Neural cell (in vitro differentiated cells): Measurements from ENCODE around the gene INPP5A. TPM values are rescaled to one million over a fixed set of nuclear protein-coding genes. Genes with fewer than 3 reads are reported as not detected.

Experiments used
- H2AFZ ChIP-seq: fragments of 200-600, 300-800 bp; sonication (generic), shearing (Covaris generic); 2 replicates; pipeline ENCODE4 v1.6.0; 2014; ENCODE audit warnings: low read depth, mild to moderate bottlenecking, antibody characterized with exemption, low read length, moderate library complexity
- H3F3A ChIP-seq: fragments of 200-600 bp; shearing (Covaris generic); 2 replicates; pipeline ENCODE4 v1.6.1; 2016; ENCODE audit warnings: mild to moderate bottlenecking, moderate library complexity, mixed read lengths, antibody characterized with exemption, low read length; ENCODE audit not compliant: insufficient read depth, poor library complexity, severe bottlenecking
- H3K27ac ChIP-seq: fragments of 200-600, 300-800 bp; sonication (generic), shearing (Covaris generic); 2 replicates; pipeline ENCODE4 v1.5.1; 2014; ENCODE audit warnings: mild to moderate bottlenecking, low read length, moderate library complexity
- H3K27me3 ChIP-seq: fragments of 300-800, 200-600 bp; sonication (generic), shearing (Covaris generic); 2 replicates; pipeline ENCODE4 v1.6.0; 2014; ENCODE audit warnings: mild to moderate bottlenecking, low read depth, low read length, moderate library complexity; ENCODE audit not compliant: insufficient read depth
- H3K36me3 ChIP-seq: fragments of 300-800, 200-600 bp; sonication (generic), shearing (Covaris generic); 2 replicates; pipeline ENCODE4 v1.5.1; 2014; ENCODE audit warnings: mild to moderate bottlenecking, antibody characterized with exemption, low read length, moderate library complexity; ENCODE audit not compliant: insufficient read depth
- H3K4me2 ChIP-seq: fragments of 300-800, 200-600 bp; sonication (generic), shearing (Covaris generic); 2 replicates; pipeline ENCODE4 v1.6.0; 2014; ENCODE audit warnings: mild to moderate bottlenecking, low read length
- H3K4me3 ChIP-seq: fragments of 300-800, 200-600 bp; sonication (generic), shearing (Covaris generic); 2 replicates; pipeline ENCODE4 v1.5.1; 2014; ENCODE audit warnings: mild to moderate bottlenecking, low read length, moderate library complexity
- H3K79me2 ChIP-seq: fragments of 200-600 bp; shearing (Covaris generic); replicated peaks from 2 replicates; pipeline ENCODE4 v1.6.0; 2014; ENCODE audit warnings: mild to moderate bottlenecking, low read length, moderate library complexity; ENCODE audit not compliant: insufficient read depth
- H3K9ac ChIP-seq: fragments of 300-800, 200-600 bp; sonication (generic), shearing (Covaris generic); 2 replicates; pipeline ENCODE4 v1.6.1; 2016; ENCODE audit warnings: mild to moderate bottlenecking, low read length, mixed read lengths
- H3K9me2 ChIP-seq: fragments of 200-600 bp; shearing (Covaris generic); 2 replicates; pipeline ENCODE4 v1.6.1; 2016; ENCODE audit warnings: mild to moderate bottlenecking, low read length, mixed read lengths; ENCODE audit not compliant: insufficient read depth
- H3K9me3 ChIP-seq: fragments of 200-600, 300-800 bp; sonication (generic), shearing (Covaris generic); 2 replicates; pipeline ENCODE4 v1.6.1; 2016; ENCODE audit warnings: mild to moderate bottlenecking, mixed run types, low read length, moderate library complexity, mixed read lengths
- H4K20me1 ChIP-seq: fragments of 200-600 bp; shearing (Covaris generic); 2 replicates; pipeline ENCODE4 v1.6.1; 2016; ENCODE audit warnings: mild to moderate bottlenecking, mixed run types; ENCODE audit not compliant: insufficient read depth
- CTCF ChIP-seq: fragments of 450-650 bp; IDR thresholded peaks from 2 replicates; pipeline ENCODE4 v1.5.1; 2014; ENCODE audit warnings: antibody characterized with exemption, mild to moderate bottlenecking, moderate library complexity; ENCODE audit not compliant: poor library complexity, severe bottlenecking
- EP300 ChIP-seq: fragments of 450-650 bp; conservative IDR thresholded peaks from 2 replicates; pipeline ENCODE4 v1.6.1; 2014; ENCODE audit warnings: antibody characterized with exemption, mild to moderate bottlenecking, moderate library complexity; ENCODE audit not compliant: poor library complexity, severe bottlenecking
- EZH2 ChIP-seq: fragments of 200-600, 300-800 bp; shearing (Covaris generic), sonication (generic); IDR thresholded peaks from 2 replicates; pipeline ENCODE4 v1.6.1; 2014; ENCODE audit warnings: antibody characterized with exemption, low read length, borderline replicate concordance, mild to moderate bottlenecking; ENCODE audit not compliant: insufficient read depth, poor library complexity, severe bottlenecking
- MXI1 ChIP-seq: fragments of 450-650 bp; conservative IDR thresholded peaks from 2 replicates; pipeline ENCODE4 v1.6.1; 2014; ENCODE audit warnings: antibody characterized with exemption, mild to moderate bottlenecking; ENCODE audit not compliant: poor library complexity, severe bottlenecking
- POLR2AphosphoS5 ChIP-seq: IDR thresholded peaks from 2 replicates; pipeline ENCODE4 v1.6.1; 2012
- RAD21 ChIP-seq: fragments of 450-650 bp; conservative IDR thresholded peaks from 2 replicates; pipeline ENCODE4 v1.6.1; 2014; ENCODE audit warnings: antibody characterized with exemption, mild to moderate bottlenecking, moderate library complexity
- REST ChIP-seq: IDR thresholded peaks from 2 replicates; pipeline ENCODE4 v1.6.1; 2012; ENCODE audit warnings: borderline replicate concordance
- SMC3 ChIP-seq: fragments of 450-650 bp; conservative IDR thresholded peaks from 2 replicates; pipeline ENCODE4 v1.6.1; 2014; ENCODE audit warnings: antibody characterized with exemption, mild to moderate bottlenecking, moderate library complexity; ENCODE audit not compliant: poor library complexity
- TAF1 ChIP-seq: IDR thresholded peaks from 2 replicates; pipeline ENCODE4 v1.6.1; 2012; ENCODE audit warnings: low read depth
- polyA plus RNA-seq: library from polyadenylated mRNA; depleted of rRNA; stranded (reverse); fragments of >200 nt; gene quantifications from 2 replicates; pipeline ENCODE4 v1.2.3, GENCODE V29; 2014

Gene INPP5A
- polyA plus RNA-seq, 1 donor from 2014 or later: 48.8 TPM

GRCh38 chr10:132493756-132494290, 43.8 kb upstream of the INPP5A start:
- no peaks in the 10 kb centered on the region for H3K9me2 ChIP-seq
- no peak overlapping the region for H3K9ac ChIP-seq
- H3K27ac ChIP-seq: no peak overlapping the region

More at GRCh38 chr10:132493756-132494290, 43.8 kb upstream of the INPP5A start:
- Histone ChIP-seq H3K79me2 (no peaks in the 10 kb centered on the region), H4K20me1 (no peaks in the 10 kb centered on the region), H3K36me3 (no peaks in the 10 kb centered on the region), H3F3A (no peaks in the 10 kb centered on the region), H3K27me3 (no peaks in the 10 kb centered on the region), H3K4me3 (no peak overlapping the region), H3K9me3 (no peaks in the 10 kb centered on the region), H2AFZ (no peak overlapping the region), H3K4me2 (no peak overlapping the region)
- TF ChIP-seq RAD21 (no peak), POLR2AphosphoS5 (no peak), SMC3 (no peak), CTCF (no peak), EP300 (no peak), EZH2 (no peak), MXI1 (no peak), REST (no peak), TAF1 (no peak)
